Heart left ventricle (tissue), 13 donors: ENCODE results near the gene GAK.

Source experiments
- CTCF ChIP-seq, 12 donors: fragments of 200-600 bp; sonication (generic) in 4 of 12; IDR thresholded peaks; one replicate each; pipeline versions ENCODE4 v1.5.0 to v1.8.0; 2018 to 2022; ENCODE audit warnings: antibody characterized with exemption in 12 of 12, mild to moderate bottlenecking in 5 of 12
- POLR2A ChIP-seq, 2 donors: fragments of 450-650 bp; IDR thresholded peaks; one replicate each; pipeline ENCODE4 v1.6.1; 2017; ENCODE audit warnings: antibody characterized with exemption in 2 of 2, mild to moderate bottlenecking in 2 of 2, moderate library complexity in 2 of 2
- donor health status: ischemic (EF 13 %, LVEDD 7.1; RV severe dilation, severe dysfunction).
- donor health status: DM: no; HTN: yes; CAD: no.
- donor health status: DM: no; HTN: no; CAD: no.
- donor health status: ischemic (EF 25% LVEDD 6.9; RV normal size, moderate dysfunction).
- donor health status: ischemic (EF 25% LVEDD 5.7; RV mildly dilated, moderate dysfunction).
- donor health status: ischemic (EF 35%, LVEDD 5.7; RV mildly dilated, moderate dysfunction).
- donor health status: nonischemic (EF 11% LVEDD 7.7; RV severe dilation, severe dysfunction).
- donor health status: DM: yes; HTN: yes; CAD: no.
- donor health status: PGD.
- donor health status: ischemic (EF 29% LVEDD 5.4; RV normal size, mild dysfunction).
- donor health status: nonischemic (EF 23%, LVEDD 6.1; RV moderate dilation, normal function).

GRCh38 chr4:900721-901120 lies 31.4 kb downstream of the GAK start:
- TF ChIP-seq CTCF (IDR thresholded peaks at IDR 0.05) (no peak), POLR2A (IDR thresholded peaks at IDR 0.05) (no peak)
